HepG2 (cell line): Measurements from ENCODE around the gene TUNAR. TPM values are rescaled to one million over a fixed set of nuclear protein-coding genes. Genes with fewer than 3 reads are reported as not detected.

Source experiments
- ATAC-seq: fragments of 200-7000 bp; cut with Tn5 transposase; 3 replicates; pipeline ENCODE4 v1.9.1; 2020; ENCODE audit warnings: mild to moderate bottlenecking, moderate library complexity
- BruUV-seq: library from RNA; stranded (reverse); fragments of 400-500 nt; replicated peaks from 2 replicates; lab custom pipeline; 2021; lab: Mats Ljungman, UMichigan
- CTCF ChIA-PET: fragments of 300-600 bp; formaldehyde crosslinking; extraction: SDS; loops from one replicate; lab custom pipeline; 2021; ENCODE audit warnings: low total read pairs, inconsistent platforms, low intra/inter-chr PET ratio; lab: Yijun Ruan, JAX
- POLR2A ChIA-PET: fragments of 350-600 bp; sonication (Branson Sonifier 250); formaldehyde crosslinking; loops from one replicate; lab custom pipeline; 2020; ENCODE audit warnings: antibody characterized with exemption, inconsistent platforms; lab: Yijun Ruan, JAX
- DNase-seq: peaks from one replicate; pipeline ENCODE4 v3.0.0-alpha.2; 2015; ENCODE audit warnings: low spot score
- FAIRE-seq: peaks from 3 replicates; lab custom pipeline; 2011; peaks lifted over from hg19 to GRCh38; lab: Jason Lieb, UNC
- H2AFZ ChIP-seq: one replicate; pipeline ENCODE4 v1.6.1; 2011; ENCODE audit warnings: low read length, inconsistent platforms
- H3K27ac ChIP-seq: fragments of 300-600 bp; 3 replicates; pipeline ENCODE4 v1.8.0; 2011; ENCODE audit warnings: mixed run types, mild to moderate bottlenecking, mixed read lengths, low read length, inconsistent platforms; ENCODE audit not compliant: insufficient read depth; ENCODE audit errors: extremely low read length
- H3K27me3 ChIP-seq, 2 experiments: fragments of 200-600 bp in 1 of 2; 2 replicates in 1 of 2; 3 replicates in 1 of 2; pipeline versions ENCODE4 v1.6.0 to v1.8.0; 2011; ENCODE audit warnings: low read length in 2 of 2, mild to moderate bottlenecking in 2 of 2, moderate library complexity in 2 of 2, inconsistent platforms in 1 of 2; ENCODE audit not compliant: insufficient read depth in 2 of 2, control insufficient read depth in 1 of 2
- H3K36me3 ChIP-seq, 2 experiments: fragments of 200-600 bp in 1 of 2; replicated peaks in 1 of 2; 2 replicates in 1 of 2; 3 replicates in 1 of 2; pipeline versions ENCODE4 v1.5.1 to v1.8.0; 2011; ENCODE audit warnings: low read length in 2 of 2, inconsistent platforms in 1 of 2; ENCODE audit not compliant: insufficient read depth in 2 of 2, control insufficient read depth in 1 of 2
- H3K4me1 ChIP-seq: 2 replicates; pipeline ENCODE4 v1.5.1; 2012; ENCODE audit warnings: low read length, inconsistent platforms; ENCODE audit not compliant: insufficient read depth
- H3K4me2 ChIP-seq: 2 replicates; pipeline ENCODE4 v1.6.0; 2011; ENCODE audit warnings: low read depth, low read length, inconsistent platforms
- H3K4me3 ChIP-seq, 3 experiments: fragments of 200-600 bp in 1 of 3; sonication (generic), shearing (Covaris generic) in 1 of 3; replicated peaks in 1 of 3; 2 replicates each; pipeline ENCODE4 v1.5.1; 2011 to 2016; ENCODE audit warnings: low read length in 3 of 3, inconsistent platforms in 2 of 3, low read depth in 2 of 3, mild to moderate bottlenecking in 2 of 3, control low read depth in 1 of 3, mixed read lengths in 1 of 3; ENCODE audit not compliant: insufficient read depth in 1 of 3
- H3K79me2 ChIP-seq: one replicate; pipeline ENCODE4 v1.6.1; 2011; ENCODE audit warnings: low read length, inconsistent platforms; ENCODE audit not compliant: insufficient read depth
- H3K9ac ChIP-seq: 2 replicates; pipeline ENCODE4 v1.6.0; 2011; ENCODE audit warnings: mild to moderate bottlenecking, low read depth, low read length, inconsistent platforms; ENCODE audit not compliant: insufficient read depth
- H3K9me3 ChIP-seq: 2 replicates; pipeline ENCODE4 v1.5.1; 2012; ENCODE audit warnings: mild to moderate bottlenecking, low read length
- H4K20me1 ChIP-seq: 2 replicates; pipeline ENCODE4 v1.6.0; 2011; ENCODE audit warnings: inconsistent platforms, mild to moderate bottlenecking, low read length, moderate library complexity; ENCODE audit not compliant: insufficient read depth
- ELF4 ChIP-seq: sonication (generic); formaldehyde crosslinking; IDR thresholded peaks from 2 replicates; pipeline ENCODE4 v1.5.0; 2020; ENCODE audit warnings: missing genetic modification reagents, mild to moderate bottlenecking, moderate library complexity, borderline replicate concordance
- GATAD2A ChIP-seq: IDR thresholded peaks from 2 replicates; pipeline ENCODE4 v1.6.1; 2016
- IRX3 ChIP-seq: sonication (generic); formaldehyde crosslinking; IDR thresholded peaks from 2 replicates; pipeline ENCODE4 v1.8.1; 2023; ENCODE audit warnings: mild to moderate bottlenecking, low read depth, missing genetic modification reagents, borderline replicate concordance
- NFRKB ChIP-seq: fragments of 450-650 bp; IDR thresholded peaks from 2 replicates; pipeline ENCODE4 v1.6.1; 2017
- PAWR ChIP-seq: sonication (generic); formaldehyde crosslinking; IDR thresholded peaks from 2 replicates; pipeline ENCODE4 v1.4.0; 2020; ENCODE audit warnings: missing genetic modification reagents, mild to moderate bottlenecking, borderline replicate concordance
- PBX2 ChIP-seq: IDR thresholded peaks from 2 replicates; pipeline ENCODE4 v1.6.1; 2016; ENCODE audit warnings: control low read depth
- PRDM4 ChIP-seq: sonication (generic); formaldehyde crosslinking; IDR thresholded peaks from 2 replicates; pipeline ENCODE4 v1.9.0; 2021; ENCODE audit warnings: missing genetic modification reagents, borderline replicate concordance
- SALL2 ChIP-seq: sonication (generic); formaldehyde crosslinking; IDR thresholded peaks from 2 replicates; pipeline ENCODE4 v1.8.1; 2023; ENCODE audit warnings: mild to moderate bottlenecking, missing genetic modification reagents, inconsistent platforms
- SNRNP70 ChIP-seq: fragments of 200-400 bp; formaldehyde crosslinking; IDR thresholded peaks from 2 replicates; pipeline ENCODE4 v1.6.1; 2017; ENCODE audit warnings: mild to moderate bottlenecking, low read depth, low read length, moderate library complexity
- TFDP2 ChIP-seq: sonication (generic); formaldehyde crosslinking; IDR thresholded peaks from 2 replicates; pipeline ENCODE4 v1.4.0; 2020; ENCODE audit warnings: missing genetic modification reagents
- ZBTB20 ChIP-seq: sonication (generic); formaldehyde crosslinking; IDR thresholded peaks from 2 replicates; pipeline ENCODE4 v1.8.1; 2023; ENCODE audit warnings: missing genetic modification reagents, low read depth, mild to moderate bottlenecking, borderline replicate concordance
- ZBTB34 ChIP-seq: sonication (generic); formaldehyde crosslinking; IDR thresholded peaks from 2 replicates; pipeline ENCODE4 v1.8.0; 2022; ENCODE audit warnings: mild to moderate bottlenecking, missing genetic modification reagents
- ZNF24 ChIP-seq: fragments of 450-650 bp; IDR thresholded peaks from 2 replicates; pipeline ENCODE4 v1.6.1; 2017; ENCODE audit warnings: antibody characterized with exemption, mild to moderate bottlenecking
- ZNF788 ChIP-seq: sonication (generic); formaldehyde crosslinking; IDR thresholded peaks from 2 replicates; pipeline ENCODE4 v1.5.0; 2020; ENCODE audit warnings: mild to moderate bottlenecking, missing genetic modification reagents, borderline replicate concordance
- WGBS: methylation state at CpG from one replicate; pipeline ENCODE4 v1.1.6; 2017; ENCODE audit warnings: low lambda C conversion rate; 5-methylcytosine and 5-hydroxymethylcytosine counted together
- in situ Hi-C: cut with HindIII; loops from 2 replicates; pipeline ENCODE4 v1.10.0; 2017; ENCODE audit warnings: low pct_unique_long_range_greater_than_20kb; ENCODE audit not compliant: extremely low pct_ligation_motif_present
- intact Hi-C: fragments of 100-400 bp; cut with micrococcal nuclease; formaldehyde crosslinking; loops from one replicate; pipeline ENCODE4 v1.10.0; 2022; ENCODE audit not compliant: unreplicated experiment
- polyA plus RNA-seq, 8 experiments: library from polyadenylated mRNA; depleted of rRNA in 3 of 8; stranded (reverse) in 7 of 8; unstranded in 1 of 8; fragments of >200 nt; fragmentation: Illumina TruSeq in 4 of 8; extraction: Trizol in 4 of 8; gene quantifications; 2 replicates each; pipeline versions ENCODE4 v1.2.1 to v1.2.3, GENCODE V29; 2011 to 2016; ENCODE audit warnings: low read depth in 4 of 8, missing spikeins in 1 of 8, mixed read lengths in 1 of 8; ENCODE audit not compliant: insufficient read depth in 1 of 8
- total RNA-seq, 5 experiments: library from RNA; depleted of rRNA; stranded (reverse); fragments of >200 nt; fragmentation: Illumina TruSeq; extraction: Trizol; gene quantifications; 2 replicates each; pipeline ENCODE4 v1.2.3, GENCODE V29; 2016; ENCODE audit warnings: low read depth in 1 of 5

The TUNAR gene
- total and polyA plus RNA-seq, 2 of the 13 experiments (the other 11 are each of a cell fraction or from before 2014, with no cell fraction given) = not detected

GRCh38 chr14:95959317-95959716, 82.7 kb downstream of the TUNAR start:
- BruUV-seq = no TSS peak
- in situ Hi-C loops = no loop called here
- no peaks in the 10 kb centered on the region for H3K27me3 ChIP-seq
- H3K36me3 ChIP-seq = no peaks in the 10 kb centered on the region
- no peak for TF ChIP-seq PBX2
- no peak for TF ChIP-seq ZBTB34 (CRISPR knock-in tag)
- no peak for TF ChIP-seq ZBTB20
- no peak for TF ChIP-seq ZNF24
- TF ChIP-seq ZNF788 (CRISPR knock-in tag) = no peak
- intact Hi-C loops = no loop called here
- no peak overlapping the region for H3K4me3 ChIP-seq
- H3K9me3 ChIP-seq = no peaks in the 10 kb centered on the region
- FAIRE-seq (no peak), ATAC-seq (no peak), DNase-seq (no peak)
- H3K4me2 ChIP-seq = no peak overlapping the region
- no peak overlapping the region for H3K9ac ChIP-seq
- H2AFZ ChIP-seq = no peak overlapping the region
- H3K79me2 ChIP-seq = no peaks in the 10 kb centered on the region
- WGBS = 0% methylated on average over 1 of the region's 1 CpG
- no peaks in the 10 kb centered on the region for H3K4me1 ChIP-seq
- POLR2A ChIA-PET = no interaction called here
- CTCF ChIA-PET = no interaction called here
- no peak overlapping the region for H3K27ac ChIP-seq
- H4K20me1 ChIP-seq = no peaks in the 10 kb centered on the region

GRCh38 chr14:95961481-95961880, 84.8 kb downstream of the TUNAR start:
- no peak for ATAC-seq
- no peak overlapping the region for H3K4me2 ChIP-seq
- FAIRE-seq = no peak
- intact Hi-C loops = no loop called here
- H3K4me3 ChIP-seq = no peak overlapping the region
- in situ Hi-C loops = no loop called here
- no peak for TF ChIP-seq PAWR (CRISPR knock-in tag)
- TF ChIP-seq TFDP2 (CRISPR knock-in tag) = no peak
- no peak for TF ChIP-seq IRX3 (CRISPR knock-in tag)
- TF ChIP-seq ELF4 (CRISPR knock-in tag) = no peak
- no peak for TF ChIP-seq PRDM4 (CRISPR knock-in tag)
- no peak for TF ChIP-seq NFRKB
- no peak for TF ChIP-seq GATAD2A (CRISPR knock-in tag)
- no peak for TF ChIP-seq SALL2 (CRISPR knock-in tag)
- TF ChIP-seq SNRNP70 = no peak
- TF ChIP-seq, all 625 proteins: peak for 0
- Histone ChIP-seq H3K9me3 (no peaks in the 10 kb centered on the region), H3K27ac (no peak overlapping the region), H3K36me3 (no peaks in the 10 kb centered on the region), H3K27me3 (no peaks in the 10 kb centered on the region), H4K20me1 (no peaks in the 10 kb centered on the region), H2AFZ (no peak overlapping the region), H3K79me2 (no peaks in the 10 kb centered on the region), H3K4me1 (no peaks in the 10 kb centered on the region), H3K9ac (no peak overlapping the region)
- DNase-seq = no peak
- ChIA-PET POLR2A (no interaction called here), CTCF (no interaction called here)
- BruUV-seq = no TSS peak
